ENCODE results near the gene ATP8A2.

- TF ChIP-seq CTCF (IDR thresholded peaks at IDR 0.05; ENCODE audit: low read depth, low read length) (no peak), POLR2A (IDR thresholded peaks at IDR 0.05; ENCODE audit: extremely low read depth, insufficient read length) (no peak)
These were observed 619.0 kb downstream of the ATP8A2 start for GRCh38 chr13:25990801-25991200.

All from NB4 (cell line).